ENCODE measurements around the gene NPIPB12. TPM values are rescaled to one million over a fixed set of nuclear protein-coding genes. Genes with fewer than 3 reads are reported as not detected.

Gene NPIPB12
- 8.1 and 33.6 TPM in 2 replicates for total RNA-seq

GRCh38 chr16:29506308-29506707 lies at the start of gene NPIPB12:
Gene NPIPB12, minus strand, starts transcription at chr16:29506408.

GRCh38 chr16:29459706-29460646 lies 46.2 kb downstream of the NPIPB12 start, which contains the start of gene SULT1A4:
Gene SULT1A4, plus strand, starts transcription at chr16:29459913. Its CDS starts 1,473 bp downstream, at chr16:29461386.

GRCh38 chr16:29454269-29454668 lies 51.9 kb downstream of the NPIPB12 start, which contains the start of the genes BOLA2 and SLX1B:
Gene BOLA2, minus strand, starts transcription at chr16:29454351. Its CDS starts 98 bp downstream, at chr16:29454253.
Gene SLX1B, plus strand, starts transcription at chr16:29454533.

Other genes starting within 250 kb of the NPIPB12 start
- under 0.01 and 0.30 TPM in 2 replicates for gene NPIPB11, start 99.7 kb downstream of the NPIPB12 start, total RNA-seq
- 18.5 and 53.3 TPM in 2 replicates for gene BOLA2, start 52.1 kb downstream of the NPIPB12 start, total RNA-seq
- 29.5 and 39.0 TPM in 2 replicates for gene SLX1B, start 51.9 kb downstream of the NPIPB12 start, total RNA-seq
- gene SULT1A4, start 46.5 kb downstream of the NPIPB12 start, total RNA-seq, result 3.6 and 15.7 TPM in 2 replicates
- gene SPN, start 156.8 kb upstream of the NPIPB12 start, total RNA-seq, result not detected in 2 replicates
- gene QPRT, start 172.8 kb upstream of the NPIPB12 start, total RNA-seq, result 0.32 and 1.4 TPM in 2 replicates
- gene C16orf54, start 239.6 kb upstream of the NPIPB12 start, total RNA-seq, result not detected in 2 replicates